ENCODE measurements around the gene ALMS1.
"Not testable (repeated sequence)": the region's sequence is repeated elsewhere in the genome, so short reads cannot be mapped to it uniquely, and the experiment has no call there.

ALMS1 gene

GRCh38 chr2:73530773-73531172 is 145.1 kb downstream of the ALMS1 start:
- not testable (repeated sequence) for DNase-seq

- no peak for DNase-seq
Measured at GRCh38 chr2:73532381-73532780, 146.7 kb downstream of the ALMS1 start.

- no peak for DNase-seq
Measured at GRCh38 chr2:73536133-73536840, 150.7 kb downstream of the ALMS1 start.

GRCh38 chr2:73560875-73561274 is 175.2 kb downstream of the ALMS1 start:
- DNase-seq, result not testable (repeated sequence)

- no peak for DNase-seq
Measured at GRCh38 chr2:73561422-73561821, 175.8 kb downstream of the ALMS1 start.

DNA sequence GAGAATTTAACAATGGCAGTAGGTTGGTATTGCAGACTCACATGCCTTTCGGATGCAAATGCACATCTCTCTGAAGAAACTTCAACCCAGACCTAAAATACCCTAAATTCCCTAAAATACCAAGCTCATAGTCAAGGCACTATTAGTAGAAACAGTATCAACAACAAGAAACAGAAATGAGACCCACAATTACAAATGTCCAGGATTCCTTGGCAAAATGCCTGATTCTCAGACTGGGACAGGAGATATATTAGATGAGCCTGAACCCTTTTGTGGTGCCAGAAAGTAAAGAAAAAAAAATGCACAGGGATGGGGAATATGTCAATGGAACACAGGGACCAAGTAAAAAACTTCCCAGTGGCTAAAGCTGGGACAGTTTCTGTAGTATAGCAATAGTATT is 179.3 kb downstream of the ALMS1 start:
- no peak for DNase-seq

- no peak for DNase-seq
Measured at GRCh38 chr2:73566288-73566878, 180.7 kb downstream of the ALMS1 start.

DNA sequence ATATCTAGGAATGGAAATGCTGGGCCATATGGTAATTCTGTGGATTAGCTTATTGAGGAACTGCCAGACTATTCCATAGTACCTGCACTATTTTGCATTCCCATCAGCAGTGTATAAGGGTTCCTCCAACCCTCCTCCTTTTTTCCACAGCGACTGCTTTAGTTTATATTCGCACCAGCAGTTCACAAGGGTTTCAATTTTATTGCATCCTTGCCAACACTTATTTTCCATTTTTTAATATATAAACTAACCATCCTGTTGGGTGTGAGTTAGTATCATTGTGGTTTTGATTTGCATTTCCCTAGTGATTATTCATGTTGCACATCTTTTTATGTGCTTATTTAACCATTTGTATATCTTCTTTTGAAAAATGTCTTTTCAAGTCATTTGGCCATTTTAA is 189.6 kb downstream of the ALMS1 start:
- DNase-seq, result no peak

DNA sequence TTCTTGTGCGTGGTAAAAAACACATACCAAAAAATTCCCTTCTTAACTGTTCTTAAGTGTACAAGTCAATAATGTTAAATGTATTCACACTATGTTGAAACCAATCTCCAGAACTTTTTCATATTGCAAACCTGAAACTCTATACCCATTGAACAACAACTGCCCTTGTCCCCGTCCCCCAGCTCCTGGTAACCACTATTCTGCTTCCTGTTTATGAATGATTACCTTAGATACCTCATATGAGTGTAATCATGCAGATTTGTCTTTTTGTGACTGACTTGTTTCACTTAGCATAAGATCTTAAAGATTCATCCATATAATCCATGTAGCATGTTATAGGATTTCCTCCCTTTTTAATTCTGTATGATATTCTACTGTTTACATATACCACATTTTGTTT is 196.7 kb downstream of the ALMS1 start:
- no peak for DNase-seq

DNA sequence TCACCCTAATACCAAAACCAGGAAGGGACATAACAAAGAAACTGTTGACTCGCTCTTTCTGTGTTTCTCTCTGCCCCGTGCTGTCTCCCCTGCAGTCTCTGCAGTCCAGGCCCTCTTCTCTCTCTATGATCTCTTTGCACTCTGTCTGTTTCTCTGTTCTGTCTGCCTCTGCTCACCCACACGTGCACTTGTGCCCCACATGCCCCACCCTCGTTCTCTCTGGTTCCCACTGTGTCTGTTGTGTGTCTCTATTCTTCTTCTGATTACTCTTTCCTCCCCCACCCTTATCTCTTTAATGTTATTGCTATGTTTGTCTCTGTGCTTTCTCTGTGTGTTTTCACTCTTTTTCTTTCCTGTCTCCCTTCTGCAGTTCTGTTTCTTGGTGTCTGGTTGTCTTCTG is 202.5 kb downstream of the ALMS1 start:
- no peak for DNase-seq

GRCh38 chr2:73593680-73594079 is 208.0 kb downstream of the ALMS1 start:
- DNase-seq, result no peak

DNA sequence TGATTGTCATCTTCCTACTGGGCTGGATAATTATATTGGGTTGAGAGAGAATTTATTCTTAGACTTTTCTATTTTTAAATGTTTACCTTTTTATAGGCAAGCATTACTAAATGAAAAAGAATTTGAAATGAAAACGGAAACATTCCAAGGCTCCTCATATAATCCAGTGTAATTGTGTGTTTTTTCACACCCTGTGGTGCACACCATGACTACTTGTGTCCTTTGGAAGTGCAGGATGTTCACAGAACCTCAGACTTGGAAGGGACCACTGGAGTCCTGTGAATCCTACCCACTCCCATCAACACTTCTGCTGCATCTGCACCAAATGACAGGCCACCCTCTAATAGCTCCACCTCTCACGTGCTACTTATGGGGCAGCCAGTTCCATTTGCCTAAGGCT is 208.6 kb downstream of the ALMS1 start:
- no peak for DNase-seq

GRCh38 chr2:73601780-73602179 is 216.1 kb downstream of the ALMS1 start:
- no peak for DNase-seq

GRCh38 chr2:73603099-73603588 is 217.5 kb downstream of the ALMS1 start:
- not testable (repeated sequence) for DNase-seq

GRCh38 chr2:73604589-73604988 is 219.0 kb downstream of the ALMS1 start:
- not testable (repeated sequence) for DNase-seq

- no peak for DNase-seq
Measured at GRCh38 chr2:73610111-73610510, 224.5 kb downstream of the ALMS1 start.

- DNase-seq, result no peak
Measured at GRCh38 chr2:73611193-73611592, 225.6 kb downstream of the ALMS1 start.

DNA sequence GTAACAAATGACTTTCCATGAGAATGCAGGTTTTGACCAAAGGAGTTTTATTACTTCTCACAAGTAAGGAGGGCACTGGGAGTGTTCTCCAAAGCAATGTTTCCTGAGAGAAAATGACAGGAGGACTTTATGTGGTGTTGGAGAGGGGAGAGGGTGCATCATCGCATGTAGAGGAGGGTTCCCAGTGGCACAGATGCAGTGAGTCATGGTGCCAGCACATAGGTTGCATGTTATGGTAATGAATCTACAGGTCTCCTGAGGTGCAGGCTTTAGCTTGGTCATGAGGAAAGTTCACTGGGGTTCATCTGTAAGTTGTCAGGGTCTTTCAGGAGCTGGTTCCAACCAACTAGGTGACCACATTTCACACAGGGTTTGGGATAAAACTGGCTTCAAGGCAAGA is 226.2 kb downstream of the ALMS1 start:
- DNase-seq, result no peak

DNA sequence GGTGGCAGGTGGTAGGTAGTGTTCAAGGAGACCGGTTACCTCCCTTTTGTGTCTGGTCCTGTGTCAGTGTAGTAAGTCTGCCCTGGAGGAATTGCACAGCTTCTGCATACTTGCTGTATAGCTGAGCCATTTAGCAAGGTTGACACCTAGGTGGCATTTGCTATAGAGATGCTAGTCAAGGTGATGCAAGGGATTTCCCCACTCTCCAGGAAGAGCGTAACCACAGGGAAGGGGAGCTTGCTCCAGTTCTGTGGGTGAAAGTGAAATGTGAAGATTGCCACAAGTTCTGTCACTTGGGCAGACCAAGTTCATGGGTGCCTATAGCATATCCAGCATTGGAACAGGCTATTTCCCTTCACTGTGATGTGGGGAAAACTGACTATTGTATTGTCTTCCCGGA is 228.5 kb downstream of the ALMS1 start:
- no peak for DNase-seq

DNA sequence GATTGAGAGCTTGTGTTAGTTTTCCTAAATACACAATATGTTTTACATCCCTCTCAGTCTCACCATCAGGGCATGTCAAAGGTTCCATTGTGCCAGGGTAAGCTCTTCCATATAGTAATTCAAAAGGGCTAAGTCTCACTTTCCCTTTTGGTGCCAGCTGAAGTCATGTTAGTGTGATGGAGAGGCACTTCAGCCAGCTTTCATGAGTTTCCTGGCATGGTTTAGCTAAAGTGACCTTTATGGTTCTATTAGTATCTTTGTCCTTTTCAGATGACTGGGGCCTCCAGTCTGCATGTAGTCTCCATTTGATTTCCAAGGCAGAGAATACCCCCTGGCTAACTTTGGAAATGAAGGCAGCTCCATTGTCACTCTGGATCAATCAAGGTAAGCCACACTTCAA is 229.4 kb downstream of the ALMS1 start:
- no peak for DNase-seq

- not testable (repeated sequence) for DNase-seq
Measured at GRCh38 chr2:73619925-73620324, 234.3 kb downstream of the ALMS1 start.

- DNase-seq, result not testable (repeated sequence)
Measured at GRCh38 chr2:73624036-73624435, 238.4 kb downstream of the ALMS1 start.

GRCh38 chr2:73624625-73625024 is 239.0 kb downstream of the ALMS1 start:
- DNase-seq, result not testable (repeated sequence)

DNA sequence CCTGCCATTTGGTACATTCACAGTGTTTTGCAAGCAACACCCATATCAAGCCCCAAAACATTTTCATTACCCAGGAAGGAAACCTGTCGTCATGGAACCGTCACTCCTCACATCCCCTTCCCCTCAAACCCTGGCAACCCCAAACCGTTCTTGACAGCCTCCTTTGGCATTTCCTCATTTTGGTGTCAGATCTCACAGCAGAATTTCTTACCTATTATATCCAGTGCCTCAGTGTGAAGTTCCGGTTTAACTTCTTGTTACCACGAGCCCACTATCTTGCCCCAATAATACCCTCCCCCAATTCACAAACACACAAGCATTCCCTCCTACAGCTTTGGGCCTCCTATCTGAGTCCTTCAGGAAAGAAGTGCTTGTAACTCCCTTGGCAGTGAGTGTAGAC is 240.6 kb downstream of the ALMS1 start:
- not testable (repeated sequence) for DNase-seq

DNA sequence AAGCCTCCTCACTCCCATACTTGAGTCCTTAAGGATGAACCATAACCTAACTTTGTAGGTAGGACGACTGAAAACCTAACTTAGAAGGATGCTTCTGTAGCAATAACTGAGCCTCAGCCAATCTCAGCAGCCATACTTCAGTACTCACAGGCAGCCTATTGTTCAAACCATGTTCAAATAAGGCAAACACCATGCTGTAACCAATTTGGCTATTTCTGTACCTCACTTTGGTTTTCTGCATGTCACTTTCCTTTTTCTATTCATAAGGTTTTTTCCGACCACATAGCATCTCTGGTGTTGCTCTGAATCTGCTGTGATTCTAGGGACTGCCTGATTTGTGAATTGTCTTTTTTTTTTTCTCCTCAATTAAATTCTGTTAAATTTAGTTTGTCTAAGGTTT is 242.9 kb downstream of the ALMS1 start:
- DNase-seq, result not testable (repeated sequence)

Measured in activated CD4-positive, alpha-beta T cell treated with anti-CD3 and anti-CD28 coated beads, Interleukin-2, amount 50 U/mL, for 4 hours (primary cell).